ENCODE measurements around the gene OTUB1. TPM values are rescaled to one million over a fixed set of nuclear protein-coding genes. Genes with fewer than 3 reads are reported as not detected.
A peak's percentile ranks its signal among the peaks of the same experiment; 100 is the strongest.
"Not testable (repeated sequence)": the region's sequence is repeated elsewhere in the genome, so short reads cannot be mapped to it uniquely, and the experiment has no call there.

The OTUB1 gene
- total RNA-seq: 54.4 TPM
- long read RNA-seq, transcript OTUB1-201 (6 exons, 2,493 nt): minor isoform, 11 of 111 reads
- long read RNA-seq, transcript OTUB1-209 (7 exons, 1,729 nt): major isoform, 81 of 111 reads
- long read RNA-seq, partial matches to known transcripts: 16 of 111 reads
- long read RNA-seq, other reads (novel, unspliced or antisense): 2 of 111 reads

- intact Hi-C loops (cut with micrococcal nuclease): no loop called here
- peak; percentile 94 for ATAC-seq
- peak; percentile 93 for DNase-seq
Measured at GRCh38 chr11:63986156-63986931, at the start of gene OTUB1. Gene OTUB1, plus strand, starts transcription at chr11:63986438. Its CDS starts 19 bp downstream, at chr11:63986457.

- DNase-seq (no peak), ATAC-seq (peak; percentile 6)
- intact Hi-C loops (cut with micrococcal nuclease): no loop called here
Measured at GRCh38 chr11:63937713-63938478, 48.3 kb upstream of the OTUB1 start.

- ATAC-seq (peak; percentile 95), DNase-seq (peak; percentile 94)
- intact Hi-C loops (cut with micrococcal nuclease): no loop called here
Measured at GRCh38 chr11:63938479-63939396, 47.5 kb upstream of the OTUB1 start, which contains the start of gene NAA40. Gene NAA40, plus strand, starts transcription at chr11:63939002. Its CDS starts 95 bp downstream, at chr11:63939097.

GRCh38 chr11:63939397-63939891 lies 46.8 kb upstream of the OTUB1 start:
- DNase-seq (no peak), ATAC-seq (peak; percentile 0)
- intact Hi-C loops (cut with micrococcal nuclease): no loop called here

- DNase-seq: no peak
- intact Hi-C loops (cut with micrococcal nuclease): no loop called here
- ATAC-seq: no peak
Measured at GRCh38 chr11:63940786-63941185, 45.5 kb upstream of the OTUB1 start.

GRCh38 chr11:63941901-63942300 lies 44.3 kb upstream of the OTUB1 start:
- intact Hi-C loops (cut with micrococcal nuclease): no loop called here
- no peak for DNase-seq
- ATAC-seq: no peak

GRCh38 chr11:63942803-63943202 lies 43.4 kb upstream of the OTUB1 start:
- intact Hi-C loops (cut with micrococcal nuclease): no loop called here
- ATAC-seq (no peak), DNase-seq (no peak)

GRCh38 chr11:63944987-63945386 lies 41.3 kb upstream of the OTUB1 start:
- peak; percentile 71 for DNase-seq
- peak; percentile 81 for ATAC-seq
- intact Hi-C loops (cut with micrococcal nuclease): no loop called here

GRCh38 chr11:63945477-63946163 lies 40.6 kb upstream of the OTUB1 start:
- intact Hi-C loops (cut with micrococcal nuclease): loop anchor here (2.0 kb wide), 1 partner anchor 105 kb away; no protein-coding TSS in a partner anchor
- ATAC-seq (peak; percentile 90), DNase-seq (peak; percentile 63)

GRCh38 chr11:63951779-63952536 lies 34.3 kb upstream of the OTUB1 start:
- DNase-seq (no peak), ATAC-seq (no peak)
- intact Hi-C loops (cut with micrococcal nuclease): no loop called here

GRCh38 chr11:63952570-63952969 lies 33.7 kb upstream of the OTUB1 start:
- intact Hi-C loops (cut with micrococcal nuclease): no loop called here
- no peak for DNase-seq
- ATAC-seq: no peak

GRCh38 chr11:63958008-63958407 lies 28.2 kb upstream of the OTUB1 start:
- ATAC-seq (no peak), DNase-seq (no peak)
- intact Hi-C loops (cut with micrococcal nuclease): no loop called here

- intact Hi-C loops (cut with micrococcal nuclease): no loop called here
- ATAC-seq (peak; percentile 54), DNase-seq (peak; percentile 47)
Measured at GRCh38 chr11:63961608-63962412, 24.4 kb upstream of the OTUB1 start.

GRCh38 chr11:63963895-63964294 lies 22.3 kb upstream of the OTUB1 start:
- ATAC-seq; DNase-seq; intact Hi-C loops (cut with micrococcal nuclease): not testable (repeated sequence)

- intact Hi-C loops (cut with micrococcal nuclease): no loop called here
- DNase-seq (no peak), ATAC-seq (no peak)
Measured at GRCh38 chr11:63966444-63966843, 19.8 kb upstream of the OTUB1 start.

- DNase-seq (no peak), ATAC-seq (no peak)
- intact Hi-C loops (cut with micrococcal nuclease): no loop called here
Measured at GRCh38 chr11:63969461-63969860, 16.8 kb upstream of the OTUB1 start.

- ATAC-seq: no peak
- intact Hi-C loops (cut with micrococcal nuclease): no loop called here
- no peak for DNase-seq
Measured at GRCh38 chr11:63970902-63971301, 15.3 kb upstream of the OTUB1 start.

All from left ventricle myocardium superior (tissue), 1 donor.